Embryonic facial prominence (tissue), 1 donor: ENCODE data around the gene KLK2.

Experiments used
- DNase-seq: peaks from one replicate; pipeline ENCODE4 v3.0.0-alpha.2; 2016; ENCODE audit errors: extremely low spot score

The KLK2 gene

DNA sequence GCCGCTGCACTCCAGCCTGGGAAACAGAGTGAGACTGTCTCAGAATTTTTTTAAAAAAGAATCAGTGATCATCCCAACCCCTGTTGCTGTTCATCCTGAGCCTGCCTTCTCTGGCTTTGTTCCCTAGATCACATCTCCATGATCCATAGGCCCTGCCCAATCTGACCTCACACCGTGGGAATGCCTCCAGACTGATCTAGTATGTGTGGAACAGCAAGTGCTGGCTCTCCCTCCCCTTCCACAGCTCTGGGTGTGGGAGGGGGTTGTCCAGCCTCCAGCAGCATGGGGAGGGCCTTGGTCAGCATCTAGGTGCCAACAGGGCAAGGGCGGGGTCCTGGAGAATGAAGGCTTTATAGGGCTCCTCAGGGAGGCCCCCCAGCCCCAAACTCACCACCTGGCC, at the start of gene KLK2:
TSS of gene KLK2 (plus strand) at position 384 of the 400 bp plus-strand sequence. CDS start 35 bp downstream, outside the sequence.
- no peak for DNase-seq

DNA sequence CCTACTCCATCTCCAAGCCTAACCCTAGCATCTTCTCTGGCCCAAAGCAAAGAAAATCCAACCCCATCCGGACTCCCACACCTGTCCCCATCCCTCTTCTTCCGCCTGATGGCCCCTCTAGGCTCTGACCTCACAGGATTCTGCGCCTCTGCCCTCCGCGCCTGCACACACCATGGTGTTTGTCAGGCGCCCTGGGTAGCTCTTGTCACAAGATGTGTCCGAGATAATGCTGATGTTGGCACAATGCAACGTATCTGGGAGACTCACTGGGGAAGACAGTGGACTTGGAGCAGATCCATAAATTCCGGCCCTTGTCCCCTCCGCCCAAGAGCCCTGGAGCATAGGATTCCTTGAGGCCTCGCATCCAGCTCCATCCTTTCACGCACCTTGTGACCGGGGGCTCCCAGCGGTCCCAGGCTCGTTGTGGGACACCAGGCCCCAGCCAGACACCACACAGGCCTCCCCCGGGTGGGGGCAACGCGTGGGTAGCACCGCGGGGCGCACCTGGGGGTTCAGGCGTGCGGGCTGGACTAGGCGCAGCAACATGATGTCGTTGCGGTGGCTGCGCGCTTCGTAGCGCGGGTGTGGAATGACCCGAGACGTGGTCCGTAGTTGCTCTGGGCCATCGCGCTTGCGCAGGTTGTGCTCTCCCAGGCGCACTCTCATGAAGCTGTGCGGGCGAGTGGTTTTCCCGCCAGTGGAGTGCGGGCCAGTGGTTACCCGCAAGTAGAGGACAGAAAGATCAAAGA, 46.6 kb upstream of the KLK2 start:
- DNase-seq = no peak

DNA sequence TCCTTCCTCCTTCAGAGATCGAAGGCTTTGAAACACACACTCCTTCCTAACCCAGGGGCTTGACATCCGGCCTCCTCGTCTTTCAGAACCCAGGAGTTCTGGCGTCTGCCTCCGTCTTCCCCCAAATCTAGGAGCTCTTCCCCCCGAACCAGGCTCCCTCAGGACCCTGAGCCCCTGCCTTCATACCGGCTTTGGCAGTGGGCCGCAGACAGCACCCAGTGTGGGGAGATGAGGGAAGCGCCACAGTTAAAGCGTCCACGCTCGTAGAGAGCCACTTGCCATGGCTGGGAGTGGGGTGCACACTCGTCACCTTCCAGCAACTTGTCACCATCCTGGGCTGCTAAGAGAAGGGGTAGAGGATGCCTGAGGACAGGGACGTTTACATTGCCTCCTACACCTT, 45.8 kb upstream of the KLK2 start:
- DNase-seq = no peak

DNA sequence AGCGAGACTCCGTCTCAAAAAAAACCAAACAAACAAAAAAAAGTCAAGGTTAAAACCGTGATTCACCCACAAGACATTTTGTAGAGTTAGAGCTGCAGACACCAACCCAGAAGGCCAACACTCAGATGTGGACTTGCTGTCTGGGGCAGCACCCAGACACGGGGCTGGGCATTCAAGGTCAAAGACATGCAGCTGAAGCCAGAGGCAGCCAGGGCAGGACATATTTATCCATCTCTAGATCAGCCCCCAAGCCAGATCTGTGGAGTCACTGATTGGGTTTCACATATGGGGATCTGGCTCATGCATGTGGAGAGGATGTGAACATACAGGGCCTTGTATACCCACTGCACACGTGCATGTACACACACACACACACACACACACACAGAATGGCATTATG, 43.4 kb upstream of the KLK2 start:
- no peak for DNase-seq

DNA sequence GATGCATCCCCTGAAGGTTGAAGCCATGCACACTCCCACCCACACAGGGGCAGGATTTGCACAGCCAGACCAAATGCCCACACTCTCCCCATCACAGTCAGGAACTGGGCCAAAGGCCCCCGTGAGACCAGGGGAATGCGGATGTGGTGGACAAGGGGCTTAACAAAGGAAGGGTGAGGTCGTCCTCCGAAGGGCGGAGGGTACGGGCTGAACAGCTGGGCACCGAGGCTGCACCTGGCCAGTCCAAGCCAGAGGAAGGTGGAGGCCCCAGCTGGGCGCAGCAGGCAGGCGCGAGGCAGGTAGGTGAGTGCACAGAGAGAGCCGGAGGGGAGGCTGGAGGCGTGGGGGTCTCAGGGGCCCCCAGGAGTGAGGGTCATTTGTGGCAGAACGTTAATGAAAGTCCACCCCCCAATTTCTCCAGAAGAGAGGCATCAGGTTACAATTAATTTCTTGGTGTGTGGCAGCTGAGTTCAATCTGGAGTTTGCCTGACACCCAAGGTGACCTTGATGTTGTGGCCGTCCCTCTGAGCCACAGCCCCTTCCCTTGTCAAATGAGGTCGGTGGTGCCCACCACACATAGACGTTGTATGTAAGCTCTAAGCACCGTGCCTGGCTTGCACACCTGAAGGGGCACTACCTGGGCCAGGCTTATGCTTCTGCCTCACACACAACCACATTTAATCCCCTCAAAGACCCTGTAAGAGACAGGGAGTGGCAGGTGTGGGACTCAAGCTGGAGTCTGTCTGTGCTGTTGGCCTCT, 42.8 kb upstream of the KLK2 start:
- no peak for DNase-seq

DNA sequence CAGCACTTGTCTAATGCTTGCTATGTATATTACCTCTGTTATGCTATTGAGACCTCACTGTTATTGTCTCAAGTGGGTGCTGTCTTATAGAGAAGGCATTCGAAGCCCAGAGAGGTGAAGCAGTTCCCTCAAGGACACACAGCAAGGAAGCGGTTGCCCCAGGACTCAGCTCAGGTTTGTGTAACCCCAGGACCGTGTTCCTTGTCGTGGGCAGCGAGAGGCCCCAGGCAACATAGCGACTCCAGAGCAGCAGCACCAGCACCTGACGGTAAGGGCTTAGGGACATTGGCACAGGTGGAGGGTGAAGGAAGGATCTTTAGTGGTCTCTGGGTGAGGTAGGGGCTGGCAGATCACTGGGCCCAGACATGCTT, 42.2 kb upstream of the KLK2 start:
- DNase-seq = no peak

DNA sequence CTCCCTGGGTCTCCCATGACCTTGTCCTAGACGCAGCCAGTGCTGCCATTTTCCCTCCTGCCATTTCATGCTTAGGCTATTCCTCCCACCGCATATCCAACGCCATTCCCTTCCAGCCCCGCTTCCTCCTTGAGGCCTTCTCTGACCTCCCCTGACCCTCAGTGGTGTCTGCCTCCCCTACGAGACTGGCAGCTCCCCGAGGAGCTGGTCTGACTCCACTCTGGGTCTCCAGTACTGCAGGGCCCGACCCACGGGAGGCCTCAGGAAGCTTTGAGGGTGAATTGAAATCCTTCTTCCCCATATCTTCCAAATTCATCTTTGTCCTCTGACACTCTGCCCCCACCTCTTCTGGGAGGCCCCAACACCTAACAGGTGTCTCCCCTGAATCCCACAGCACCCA, 40.6 kb upstream of the KLK2 start:
- no peak for DNase-seq

DNA sequence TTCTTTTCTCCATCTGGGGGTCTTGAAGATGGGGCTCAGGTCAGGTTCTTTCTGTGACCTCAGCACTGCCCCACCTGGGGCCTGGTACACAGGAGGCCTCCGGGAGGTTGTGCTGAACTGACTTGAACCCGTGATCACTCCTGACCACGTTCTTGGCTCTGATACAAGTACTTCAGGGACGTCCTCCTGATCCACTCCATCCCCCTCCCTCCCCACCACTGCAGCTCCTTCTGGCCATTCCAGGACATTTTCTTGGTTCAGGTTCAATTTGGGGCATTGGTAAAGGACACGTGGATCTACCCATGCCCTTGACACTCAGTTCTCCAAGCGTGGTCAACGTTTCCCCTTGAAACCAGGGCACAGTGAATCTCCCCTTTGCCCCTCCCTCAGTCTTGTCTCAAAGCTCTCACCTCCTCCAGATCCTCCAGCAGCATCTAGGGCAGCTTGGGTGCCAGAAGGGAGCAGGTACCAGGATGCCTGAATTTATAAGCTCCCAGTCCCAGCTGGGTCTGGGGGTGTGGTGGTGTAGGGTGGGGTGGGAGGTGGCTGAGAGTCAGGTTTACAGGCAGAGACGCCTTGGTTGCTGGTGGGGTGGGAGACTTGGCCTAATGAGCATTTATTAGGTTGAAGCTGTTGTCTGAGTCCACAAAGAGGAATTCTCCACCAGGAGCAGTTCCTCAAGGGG, 40.0 kb upstream of the KLK2 start, which contains the start of gene KLK15:
TSS of gene KLK15 (minus strand) at position 458 of the 685 bp plus-strand sequence. CDS start 2,082 bp downstream, outside the sequence.
- no peak for DNase-seq

DNA sequence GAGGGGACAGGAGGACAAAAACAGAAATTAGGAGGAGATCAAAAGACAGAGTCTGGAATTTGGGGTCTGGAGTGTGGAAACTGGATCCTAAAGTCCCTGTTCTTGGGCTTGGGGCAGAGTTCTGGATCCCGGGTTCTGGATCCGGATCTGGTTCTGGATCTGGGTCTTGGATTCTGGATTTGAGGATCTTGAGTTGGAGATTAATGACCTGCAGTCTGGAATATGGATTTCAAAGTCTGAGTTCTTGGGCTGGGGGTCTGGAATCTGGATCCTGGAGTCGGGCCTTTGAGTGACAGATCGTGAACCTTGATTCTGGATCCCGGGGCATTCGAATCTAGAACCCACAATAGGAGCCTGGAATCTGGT, 39.5 kb upstream of the KLK2 start:
- no peak for DNase-seq

DNA sequence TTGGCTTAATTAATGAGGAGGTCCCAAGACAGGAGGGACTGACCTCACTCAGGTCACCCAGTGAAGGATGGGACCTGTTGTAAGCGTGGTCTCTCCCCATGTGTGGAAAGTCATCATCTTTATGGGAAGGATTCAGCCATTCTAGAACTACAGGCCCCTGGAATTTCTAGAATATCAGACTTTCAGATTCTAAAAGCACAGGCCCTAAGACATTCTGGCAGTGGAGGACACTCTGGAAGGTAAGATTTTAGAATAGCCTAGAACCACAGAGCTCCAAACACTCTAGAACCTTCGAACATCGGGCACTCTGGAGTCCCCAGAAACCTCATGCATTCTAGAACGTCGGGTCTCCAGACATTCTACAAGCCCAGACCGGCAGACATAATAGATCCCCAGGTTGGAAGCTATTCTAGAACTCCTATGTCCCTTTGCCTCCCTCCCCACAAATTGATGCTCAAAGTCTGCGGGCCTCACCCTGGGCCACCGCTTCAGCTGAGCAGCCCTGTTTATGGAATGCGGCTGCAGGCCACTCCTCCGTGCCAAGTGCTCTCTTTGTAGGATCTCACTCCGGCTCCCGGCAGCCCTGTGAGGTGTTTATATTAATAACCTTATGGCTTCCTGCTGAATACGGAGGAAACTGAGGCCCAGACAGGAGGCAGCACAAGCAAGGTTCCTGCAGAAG, 38.0 kb upstream of the KLK2 start:
- DNase-seq = no peak

DNA sequence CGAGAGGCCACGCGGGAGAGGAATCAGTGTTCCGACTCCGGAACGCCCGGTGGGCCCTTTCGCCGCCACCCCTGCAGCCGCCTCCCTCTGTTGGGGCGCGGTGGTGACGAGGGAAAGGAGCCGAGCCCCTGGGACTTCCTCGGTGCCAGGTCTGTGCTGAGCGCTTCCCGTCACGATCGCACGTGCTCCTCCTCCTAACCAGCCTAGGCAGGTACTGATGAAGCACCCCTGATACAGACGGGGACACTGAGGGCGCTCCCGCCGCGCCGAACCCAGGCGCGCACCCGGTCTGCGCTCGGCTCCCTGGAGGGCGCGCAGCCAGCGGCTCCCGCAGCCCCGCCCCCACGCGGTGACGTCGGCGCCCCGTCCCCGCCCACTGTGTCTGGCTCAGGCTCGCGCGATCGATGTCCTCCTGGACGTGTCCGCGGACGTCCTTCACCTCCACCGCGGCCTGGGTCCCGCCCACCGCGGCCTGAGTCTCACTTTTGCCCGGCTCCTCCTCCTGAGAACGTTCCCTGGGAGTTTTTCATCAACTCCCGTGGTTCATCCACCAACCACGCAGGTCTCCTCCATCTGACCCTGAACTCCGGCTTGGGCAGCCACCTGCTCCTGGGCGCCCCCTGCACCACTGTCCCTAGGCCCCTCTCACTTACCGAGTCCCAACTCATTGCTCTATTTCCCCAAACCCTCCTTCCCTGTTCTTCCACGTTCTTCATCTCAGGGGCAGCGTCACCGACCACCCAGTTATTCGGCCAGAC, 37.3 kb upstream of the KLK2 start:
- no peak for DNase-seq

DNA sequence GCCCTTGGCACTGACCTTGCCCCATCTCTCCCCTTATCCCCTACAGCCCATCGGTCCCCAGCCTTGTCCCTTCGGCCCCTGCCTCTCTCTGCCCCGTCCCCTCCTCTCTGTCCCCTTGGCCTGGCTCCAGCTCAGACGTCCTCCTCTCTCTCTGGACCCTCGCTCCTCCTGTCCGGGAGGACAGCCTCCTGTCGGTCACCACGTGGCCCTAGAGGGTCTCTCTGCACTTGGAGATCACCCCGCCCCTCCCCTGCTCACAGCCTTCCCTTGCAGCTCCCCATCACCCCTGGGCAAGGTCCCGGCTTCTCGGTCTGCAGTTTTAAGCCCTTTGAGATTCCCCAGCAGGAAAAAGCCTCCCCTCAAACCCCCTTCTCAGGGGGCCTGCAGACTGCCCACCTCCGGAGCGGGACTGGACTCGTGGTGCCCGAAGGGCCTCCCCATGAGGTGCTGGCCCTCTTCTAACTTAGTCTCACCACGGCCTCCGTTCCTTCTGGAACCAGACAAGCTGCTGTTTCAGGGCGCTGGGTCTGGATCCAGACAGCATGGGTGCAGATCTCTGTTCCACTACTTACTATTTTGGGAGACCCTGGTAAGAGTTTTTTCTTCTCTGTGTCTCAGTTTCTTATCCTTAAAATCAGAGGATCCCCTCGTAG, 36.6 kb upstream of the KLK2 start:
- no peak for DNase-seq

DNA sequence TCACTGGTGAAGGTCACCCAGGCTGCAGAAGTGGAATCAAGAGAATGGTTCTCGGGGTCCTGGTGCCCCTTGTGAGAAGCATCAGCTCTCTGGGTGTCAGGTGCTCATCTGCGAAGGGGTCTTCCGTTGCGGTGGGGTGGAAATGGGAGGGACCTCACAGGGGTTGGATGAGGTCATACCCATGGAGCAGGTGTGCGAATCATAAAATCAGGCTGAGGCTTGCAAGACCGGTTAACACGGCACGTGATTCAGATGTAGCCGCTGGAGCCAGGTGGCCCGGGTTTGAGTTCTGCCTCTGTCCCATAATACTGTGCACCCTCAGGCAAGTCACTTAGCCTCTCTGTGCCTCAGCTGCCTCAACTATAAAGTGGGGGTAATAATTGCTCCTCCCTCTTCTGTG, 35.9 kb upstream of the KLK2 start:
- no peak for DNase-seq

DNA sequence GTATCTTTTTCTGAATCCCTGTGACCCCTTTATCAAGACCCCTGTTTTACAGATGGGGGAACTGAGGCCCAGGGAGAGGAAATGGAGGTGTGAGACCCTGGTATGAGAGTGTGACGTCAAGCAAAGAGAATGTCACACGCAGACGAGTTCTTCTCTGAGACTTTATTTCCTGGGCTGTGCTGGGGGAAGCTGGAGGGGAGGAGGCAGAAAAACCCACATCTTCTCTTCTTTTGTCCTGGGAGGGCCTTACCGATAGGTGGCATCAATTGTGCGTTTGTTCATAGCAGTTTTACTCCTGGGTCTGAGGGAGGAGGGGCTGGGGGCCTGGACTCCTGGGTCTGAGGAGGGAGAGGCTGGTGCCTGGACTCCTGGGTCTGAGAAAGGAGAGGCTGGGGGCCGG, 35.0 kb upstream of the KLK2 start:
- DNase-seq = no peak

DNA sequence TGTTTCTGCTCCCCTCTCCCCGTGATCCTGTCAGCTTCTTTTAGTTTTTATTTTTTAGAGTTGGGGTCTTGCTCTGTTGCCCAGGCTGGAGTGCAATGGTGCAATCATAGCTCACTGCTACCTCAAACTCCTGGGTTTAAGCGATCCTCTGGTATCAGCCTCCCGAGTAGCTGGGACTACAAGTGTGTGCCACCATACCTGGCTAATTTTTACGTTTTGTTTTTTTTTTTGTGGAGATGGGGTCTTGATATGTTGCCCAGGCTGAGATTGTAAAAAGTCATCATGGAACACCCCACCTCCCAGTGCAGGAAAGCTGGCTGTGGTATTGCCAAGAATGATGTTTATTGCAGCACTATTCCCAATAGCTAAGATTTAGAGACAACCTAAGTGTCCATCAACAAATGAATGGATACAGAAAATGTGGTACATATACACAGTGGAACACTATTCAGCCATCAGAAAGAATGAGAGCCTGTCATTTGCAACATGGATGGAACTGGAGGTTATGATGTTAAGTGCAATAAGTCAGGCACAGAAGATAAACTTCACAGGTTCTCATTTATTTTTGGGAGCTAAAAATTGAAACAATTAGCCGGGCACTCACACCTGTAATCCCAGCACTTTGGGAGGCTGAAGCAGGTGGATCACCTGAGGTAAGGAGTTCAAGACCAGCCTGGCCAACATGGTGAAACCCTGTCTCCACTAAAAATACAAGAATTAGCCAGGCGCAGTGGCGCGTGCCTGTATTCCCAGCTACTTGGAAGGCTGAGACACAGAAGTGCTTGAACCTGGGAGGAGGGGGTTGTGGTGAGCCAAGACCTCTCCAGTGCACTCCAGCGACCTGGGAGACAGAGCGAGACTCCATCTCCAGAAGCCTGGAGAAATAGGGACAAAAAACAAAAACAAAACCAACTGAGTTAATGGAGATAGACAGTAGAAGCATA, 33.3 kb upstream of the KLK2 start:
- DNase-seq = no peak

DNA sequence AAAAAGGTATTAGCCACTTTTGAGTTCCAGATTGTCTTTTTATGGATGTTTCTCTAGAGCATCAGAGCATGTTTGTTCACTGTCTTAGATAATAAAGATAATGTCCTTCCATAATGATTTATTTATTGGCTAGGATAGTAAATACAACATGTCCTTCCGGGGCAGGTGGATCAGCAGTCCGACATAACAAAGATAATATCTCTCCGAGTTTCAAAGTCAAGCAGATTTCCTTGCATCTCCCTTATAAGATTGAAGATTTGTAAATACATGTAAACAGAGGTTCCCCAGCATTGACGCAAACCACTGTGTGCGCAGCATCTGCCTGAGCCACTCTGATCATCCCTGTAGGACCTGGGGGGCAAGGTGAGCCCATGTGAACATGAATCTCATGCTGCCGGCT, 31.1 kb upstream of the KLK2 start:
- no peak for DNase-seq

DNA sequence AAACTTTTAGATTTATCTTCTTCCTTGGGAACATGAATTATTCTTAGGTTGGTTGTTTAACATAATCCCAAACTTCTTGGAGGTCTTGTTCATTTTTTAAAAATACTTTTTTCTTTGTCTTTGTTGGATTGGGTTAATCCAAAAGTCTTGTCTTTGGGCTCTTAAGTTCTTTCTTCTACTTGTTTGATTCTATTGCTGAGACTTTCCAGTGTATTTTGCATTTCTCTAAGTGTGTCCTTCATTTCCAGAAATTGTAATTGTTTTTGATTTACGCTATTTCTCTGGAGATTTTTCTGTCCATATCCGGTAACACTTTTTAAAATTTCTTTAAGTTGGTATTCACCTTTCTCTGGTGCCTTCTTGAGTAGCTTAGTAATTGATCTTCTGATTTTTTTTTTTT, 30.0 kb upstream of the KLK2 start:
- no peak for DNase-seq

DNA sequence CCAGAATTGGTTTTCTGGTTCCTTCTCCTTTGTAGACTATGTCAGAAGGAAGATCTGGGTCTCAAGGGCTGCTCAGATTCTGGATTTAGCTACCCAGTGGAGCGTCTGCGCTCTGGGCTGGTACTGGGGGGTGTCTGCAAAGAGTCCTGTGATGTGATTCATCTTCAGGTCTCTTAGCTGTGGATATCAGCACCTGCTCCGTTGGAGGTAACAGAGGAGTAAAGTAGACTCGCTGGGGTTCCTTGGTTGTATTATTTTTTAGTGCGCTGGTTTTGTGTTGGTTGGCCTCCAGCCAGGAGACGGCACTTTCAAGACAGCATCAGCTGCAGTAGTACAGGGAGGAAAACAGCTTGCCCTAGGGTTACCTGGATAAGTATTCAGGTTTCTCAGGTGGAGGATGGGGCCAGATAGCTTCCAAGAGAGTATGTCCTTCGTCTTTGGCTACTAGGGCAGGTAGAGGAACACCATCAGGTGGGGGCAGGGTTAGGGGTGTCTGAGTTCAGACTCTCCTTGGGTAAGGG, 29.5 kb upstream of the KLK2 start:
- DNase-seq = no peak

DNA sequence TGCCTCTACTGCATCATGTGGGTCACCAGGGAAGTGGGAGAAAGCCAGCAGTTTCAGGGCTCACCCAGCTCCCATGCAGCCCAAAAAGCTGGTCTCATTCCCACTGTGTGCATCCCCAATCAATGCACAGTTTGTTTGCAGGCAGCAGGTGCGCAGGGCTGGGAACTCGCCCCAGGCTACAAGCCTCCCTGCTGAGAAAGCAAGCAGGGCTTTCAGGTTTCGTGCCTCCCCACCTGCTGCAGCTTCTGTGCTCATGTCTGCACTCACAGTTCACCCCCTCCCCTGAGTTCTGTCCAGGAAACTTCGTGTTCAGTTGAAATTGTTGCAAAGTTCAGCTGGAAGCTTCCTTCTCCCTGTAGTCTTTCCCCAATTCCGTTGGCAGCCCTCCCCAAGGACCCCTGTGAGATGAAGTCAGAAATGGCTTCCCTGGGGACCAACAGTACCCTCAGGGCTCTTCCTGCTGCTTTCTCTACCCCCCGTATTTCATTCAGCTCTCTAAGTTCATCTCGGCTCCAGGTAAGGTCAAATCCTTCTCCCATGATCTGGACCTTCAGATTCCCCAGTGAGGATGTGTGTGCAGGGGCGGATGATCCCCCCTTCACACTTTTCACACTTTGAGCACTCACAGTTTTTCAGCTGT, 28.8 kb upstream of the KLK2 start:
- no peak for DNase-seq
